Liver (tissue), 3 donors: ENCODE data around the gene TMEFF1.

Experiments used
- ATF3 ChIP-seq: IDR thresholded peaks from 2 replicates; pipeline ENCODE4 v1.6.1; 2016; ENCODE audit warnings: antibody characterized with exemption
- CTCF ChIP-seq: fragments of 150-350 bp; IDR thresholded peaks from 2 replicates; pipeline ENCODE4 v1.5.1; 2017; ENCODE audit warnings: improper control_type of control experiment, low read depth, low read length; ENCODE audit not compliant: missing input control
- GABPA ChIP-seq, 2 donors: IDR thresholded peaks in 1 of 2; conservative IDR thresholded peaks in 1 of 2; 2 replicates each; pipeline ENCODE4 v1.6.1; 2016; ENCODE audit warnings: antibody characterized with exemption in 2 of 2, mild to moderate bottlenecking in 1 of 2, moderate library complexity in 1 of 2
- HNF4G ChIP-seq: IDR thresholded peaks from 2 replicates; pipeline ENCODE4 v1.6.1; 2016; ENCODE audit warnings: antibody characterized with exemption
- JUND ChIP-seq, 2 donors: IDR thresholded peaks; 2 replicates each; pipeline ENCODE4 v1.6.1; 2016; ENCODE audit warnings: antibody characterized with exemption in 2 of 2
- RAD21 ChIP-seq, 2 donors: IDR thresholded peaks; 2 replicates each; pipeline ENCODE4 v1.6.1; 2016; ENCODE audit warnings: antibody characterized with exemption in 2 of 2, mild to moderate bottlenecking in 2 of 2
- REST ChIP-seq: IDR thresholded peaks from 2 replicates; pipeline ENCODE4 v1.6.1; 2016; ENCODE audit warnings: antibody characterized with exemption, mild to moderate bottlenecking
- SP1 ChIP-seq: IDR thresholded peaks from 2 replicates; pipeline ENCODE4 v1.6.1; 2018; ENCODE audit warnings: antibody characterized with exemption, mild to moderate bottlenecking
- YY1 ChIP-seq: IDR thresholded peaks from 2 replicates; pipeline ENCODE4 v1.6.1; 2016; ENCODE audit warnings: antibody characterized with exemption, mild to moderate bottlenecking
- donor health status: healthy.
- donor health status: healthy.

- TF ChIP-seq REST: no peak
- TF ChIP-seq CTCF: no peak
- TF ChIP-seq JUND (IDR thresholded peaks at IDR 0.05): no peak
- TF ChIP-seq YY1: no peak
- no peak for TF ChIP-seq RAD21 (IDR thresholded peaks at IDR 0.05)
- TF ChIP-seq SP1: no peak
- no peak for TF ChIP-seq GABPA (IDR thresholded peaks at IDR 0.05 in 1 of 2, conservative IDR thresholded peaks at IDR 0.05 in 1 of 2)
- TF ChIP-seq HNF4G: no peak
- TF ChIP-seq ATF3: no peak
Observed at GRCh38 chr9:100577776-100578448, 105.0 kb downstream of the TMEFF1 start, which contains the start of gene CAVIN4.
